ENCODE data around the gene DENND10. TPM values are rescaled to one million over a fixed set of nuclear protein-coding genes. Genes with fewer than 3 reads are reported as not detected.
A peak's percentile ranks its signal among the peaks of the same experiment; 100 is the strongest.
"Not testable (repeated sequence)": the region's sequence is repeated elsewhere in the genome, so short reads cannot be mapped to it uniquely, and the experiment has no call there.

The DENND10 gene
- total RNA-seq, 1 experiment from 2014 or later: 36.3 TPM

DNA sequence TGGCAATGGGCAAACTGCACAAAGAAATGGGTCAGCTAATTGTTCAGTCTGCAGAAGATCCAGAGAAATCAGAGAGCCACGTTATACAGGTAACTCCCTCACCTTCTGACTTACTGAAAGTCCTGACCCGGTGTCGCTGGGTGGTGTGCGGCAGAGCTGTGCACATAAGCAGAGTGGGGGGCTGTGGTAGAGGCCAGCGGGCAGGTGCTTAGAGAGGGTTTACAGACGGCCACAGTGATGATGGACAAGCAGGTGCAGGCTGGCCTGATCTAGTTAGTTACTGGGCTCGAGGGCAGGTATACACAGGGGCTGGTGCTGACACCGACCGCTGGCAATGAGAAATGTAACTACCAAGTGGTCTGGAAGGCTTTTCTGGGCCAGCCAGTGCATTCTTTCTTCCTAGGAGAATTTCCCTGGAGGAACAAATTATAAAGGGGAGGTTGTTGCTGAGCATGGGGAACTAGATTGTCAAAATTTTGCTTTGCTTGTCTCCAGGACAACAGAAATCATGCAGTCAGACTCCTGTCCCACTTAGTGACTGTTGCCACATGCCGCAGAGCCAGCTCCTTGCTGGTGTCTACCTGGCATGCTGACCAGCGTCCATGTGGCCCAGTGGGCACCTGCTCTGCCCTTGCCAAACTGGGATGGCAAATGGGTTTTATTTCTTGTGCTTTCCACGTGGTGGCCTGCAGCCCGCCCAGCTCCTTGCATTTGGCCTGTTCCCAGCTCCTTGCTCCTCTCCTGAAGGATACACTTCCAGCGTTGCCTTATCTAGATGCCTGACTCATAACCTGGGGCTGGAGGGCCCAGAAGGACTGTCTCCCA is 28.8 kb downstream of the DENND10 start:
- DNase-seq (ENCODE audit: low read depth): no peak

- DNase-seq (ENCODE audit: low read depth): no peak
These were observed 30.0 kb downstream of the DENND10 start for GRCh38 chr10:119133949-119134348.

DNA sequence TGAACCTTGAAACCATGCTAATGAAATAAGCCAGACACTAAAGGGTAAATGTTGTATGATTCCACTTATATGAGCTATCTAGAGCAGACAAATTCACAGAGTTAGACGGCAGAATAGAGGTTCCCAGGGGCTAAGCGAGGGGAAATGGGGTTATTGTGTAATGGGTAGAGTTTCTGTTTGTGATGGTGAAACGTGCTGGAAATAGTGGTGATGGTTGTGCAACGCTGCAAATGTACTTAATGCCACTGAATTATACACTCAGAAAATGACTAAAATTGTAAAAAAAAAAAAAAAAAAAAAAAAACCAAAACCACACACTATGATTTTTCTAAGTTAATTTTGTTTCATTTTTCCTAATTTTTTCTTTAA is 31.6 kb downstream of the DENND10 start:
- no peak for DNase-seq (ENCODE audit: low read depth)

- no peak for DNase-seq (ENCODE audit: low read depth)
These were observed 32.2 kb downstream of the DENND10 start for GRCh38 chr10:119136084-119136483.

- not testable (repeated sequence) for DNase-seq (ENCODE audit: low read depth)
These were observed 34.0 kb downstream of the DENND10 start for GRCh38 chr10:119137878-119138277.

DNA sequence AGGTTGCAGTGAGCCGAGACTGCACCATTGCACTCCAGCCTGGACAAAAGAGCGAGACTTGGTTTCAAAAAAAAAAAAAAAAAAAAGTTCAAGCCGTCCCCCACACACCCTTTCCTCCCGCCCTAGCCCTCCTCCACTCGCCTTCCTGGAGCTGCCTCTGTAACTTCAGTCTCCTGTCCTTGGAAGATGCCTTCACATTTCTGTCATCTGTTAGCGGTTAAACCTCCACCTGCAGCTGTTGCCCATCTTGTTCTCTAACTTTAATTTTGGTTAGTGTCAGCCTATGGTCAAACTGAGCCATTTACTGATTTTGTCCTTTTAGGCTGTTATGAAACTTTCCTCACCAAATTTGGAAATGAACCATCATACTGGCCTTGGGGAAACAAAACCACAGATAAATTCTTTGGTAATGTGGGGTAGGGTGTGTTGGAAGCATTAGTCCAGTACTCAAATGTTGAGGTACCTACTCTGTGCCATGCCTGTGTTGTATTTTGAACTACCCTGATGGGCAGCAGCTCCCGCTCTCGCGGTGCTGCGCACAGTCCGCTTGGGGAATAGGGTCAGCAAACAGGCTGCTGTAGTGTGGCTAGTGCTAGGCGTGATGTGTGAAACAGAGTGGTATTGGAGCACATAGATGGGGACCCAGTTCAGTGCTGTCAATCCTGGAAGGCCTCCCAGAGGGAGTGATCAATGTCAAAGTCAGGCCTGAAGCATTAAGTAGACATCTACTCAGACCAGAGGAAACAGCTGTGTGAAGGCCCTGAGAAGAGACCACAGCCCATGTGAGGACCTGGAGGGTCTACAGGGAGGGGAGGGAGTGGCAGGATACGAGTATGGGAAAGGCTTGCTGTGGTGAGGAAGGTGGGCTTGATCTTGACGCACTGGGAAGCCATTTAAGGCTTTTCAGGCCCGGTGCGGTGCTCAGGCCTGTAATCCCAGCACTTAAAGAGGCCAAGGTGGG is 34.7 kb downstream of the DENND10 start:
- DNase-seq (ENCODE audit: low read depth): no peak

- DNase-seq (ENCODE audit: low read depth): no peak
These were observed 35.7 kb downstream of the DENND10 start for GRCh38 chr10:119139464-119140067.

- no peak for DNase-seq (ENCODE audit: low read depth)
These were observed 36.8 kb downstream of the DENND10 start for GRCh38 chr10:119140603-119141245.

DNA sequence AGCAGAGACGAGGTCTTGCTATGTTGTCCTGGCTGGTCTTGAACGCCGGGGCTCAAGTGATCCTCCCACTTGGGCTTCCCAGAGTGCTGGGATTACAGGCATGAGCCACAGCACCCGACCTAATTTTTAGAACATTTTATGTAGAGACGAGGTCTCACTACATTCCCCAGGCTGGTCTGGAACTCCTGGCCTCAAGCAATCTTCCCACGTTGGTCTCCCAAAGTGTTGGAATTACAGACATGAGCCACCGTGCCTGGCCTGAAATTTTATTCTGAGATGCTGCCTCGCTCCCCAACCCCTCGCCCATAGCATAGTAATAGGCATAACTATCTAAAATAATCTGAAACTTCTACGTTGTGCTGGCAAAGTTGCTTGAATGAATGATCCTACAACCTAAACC is 39.7 kb downstream of the DENND10 start:
- no peak for DNase-seq (ENCODE audit: low read depth)

- no peak for DNase-seq (ENCODE audit: low read depth)
These were observed 45.2 kb downstream of the DENND10 start for GRCh38 chr10:119149157-119149556.

GRCh38 chr10:119149729-119150128 is 45.8 kb downstream of the DENND10 start:
- DNase-seq (ENCODE audit: low read depth): no peak

GRCh38 chr10:119151601-119152000 is 47.7 kb downstream of the DENND10 start:
- DNase-seq (ENCODE audit: low read depth): not testable (repeated sequence)

DNA sequence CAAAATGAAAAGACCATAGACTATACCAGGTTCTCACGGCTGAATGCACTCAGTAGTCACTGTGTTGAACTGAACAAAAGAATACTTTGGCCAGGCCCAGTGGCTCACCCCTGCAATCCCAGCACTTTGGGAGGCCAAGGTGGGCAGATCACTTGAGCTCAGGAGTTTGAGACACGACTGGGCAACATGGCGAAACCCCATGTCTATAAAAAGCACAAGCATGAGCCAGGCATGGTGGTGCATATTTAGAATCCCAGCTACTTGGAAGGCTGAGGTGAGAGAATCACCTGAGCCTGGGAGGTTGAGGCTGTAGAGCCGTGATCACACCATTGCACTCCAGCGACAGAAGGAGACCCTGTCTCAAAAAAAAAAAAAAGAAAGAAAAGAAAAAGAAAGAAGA is 49.1 kb downstream of the DENND10 start:
- no peak for DNase-seq (ENCODE audit: low read depth)

- no peak for DNase-seq (ENCODE audit: low read depth)
These were observed 49.7 kb downstream of the DENND10 start for GRCh38 chr10:119153661-119154060.

- no peak for DNase-seq (ENCODE audit: low read depth)
These were observed 55.4 kb downstream of the DENND10 start for GRCh38 chr10:119159332-119159731.

DNA sequence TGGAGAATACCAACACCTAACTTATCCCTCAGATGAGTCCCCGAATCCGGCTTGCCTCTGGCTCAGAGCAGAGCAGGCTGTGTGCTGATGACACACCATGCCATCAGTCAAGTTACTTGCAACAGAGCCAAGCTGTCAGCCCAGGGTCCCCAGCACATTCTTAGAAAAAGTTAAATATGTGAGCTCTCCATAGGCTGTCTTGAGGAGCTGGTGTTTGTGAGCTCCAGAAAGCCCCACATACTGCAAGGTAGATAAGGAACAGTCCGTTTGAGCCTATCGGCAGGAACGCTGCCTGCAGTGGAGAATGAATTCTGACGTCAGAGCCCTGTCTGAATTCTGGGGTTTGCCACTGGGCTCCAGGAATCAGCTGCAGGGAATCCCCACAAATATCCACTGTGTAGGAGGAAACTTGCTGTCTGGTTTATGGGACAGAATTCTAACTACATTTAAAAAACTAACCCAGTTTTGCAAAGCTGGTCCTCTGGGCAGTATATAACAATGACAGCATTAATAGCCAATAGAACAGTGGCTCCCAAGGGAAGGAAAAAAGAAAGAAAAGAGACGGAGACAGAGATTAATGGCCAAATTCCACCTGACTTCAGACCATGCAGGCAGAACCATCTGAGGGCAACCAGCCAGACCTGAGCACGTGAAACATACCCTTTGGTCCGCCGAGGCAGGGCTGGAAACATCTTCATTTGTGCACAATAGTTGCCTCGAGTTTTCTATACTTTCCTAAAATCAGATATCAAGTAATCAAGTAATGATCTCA is 58.0 kb downstream of the DENND10 start:
- peak; percentile 11 for DNase-seq (ENCODE audit: low read depth)

- no peak for DNase-seq (ENCODE audit: low read depth)
These were observed 58.7 kb downstream of the DENND10 start for GRCh38 chr10:119162452-119163092.

GRCh38 chr10:119165171-119166117 is 61.5 kb downstream of the DENND10 start, which contains the start of gene SFXN4:
Gene SFXN4 (minus strand): TSS chr10:119165714. CDS start chr10:119165647, 67 bp downstream.
- DNase-seq (ENCODE audit: low read depth): peak; percentile 65

DNA sequence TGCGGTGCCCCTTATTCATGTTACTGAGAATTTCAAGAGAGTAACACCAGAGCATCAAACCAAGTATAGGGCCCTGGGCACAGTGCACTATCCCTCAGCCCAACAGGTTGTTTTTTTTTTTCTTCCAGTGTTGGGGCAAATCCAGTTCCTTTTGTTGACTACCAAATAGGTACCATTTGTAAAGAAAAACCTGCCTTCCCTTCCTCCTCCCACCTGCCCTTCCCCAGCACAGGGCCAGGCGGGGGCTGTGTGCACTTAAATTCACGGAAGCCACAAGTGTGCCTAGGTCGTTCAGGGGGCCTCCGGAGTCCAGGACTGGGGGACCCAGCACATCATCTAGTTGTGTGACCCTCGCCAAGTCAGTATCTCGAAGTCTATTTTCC is 62.2 kb downstream of the DENND10 start:
- DNase-seq (ENCODE audit: low read depth): no peak
